Fibroblast of skin of left quadriceps (primary cell): ENCODE measurements around the gene DAAM1.

Source experiments
- DNase-seq, 2 experiments: peaks; one replicate each; pipeline ENCODE4 v3.0.0-alpha.2; 2013; ENCODE audit warnings: low read depth in 2 of 2

Gene DAAM1

DNA sequence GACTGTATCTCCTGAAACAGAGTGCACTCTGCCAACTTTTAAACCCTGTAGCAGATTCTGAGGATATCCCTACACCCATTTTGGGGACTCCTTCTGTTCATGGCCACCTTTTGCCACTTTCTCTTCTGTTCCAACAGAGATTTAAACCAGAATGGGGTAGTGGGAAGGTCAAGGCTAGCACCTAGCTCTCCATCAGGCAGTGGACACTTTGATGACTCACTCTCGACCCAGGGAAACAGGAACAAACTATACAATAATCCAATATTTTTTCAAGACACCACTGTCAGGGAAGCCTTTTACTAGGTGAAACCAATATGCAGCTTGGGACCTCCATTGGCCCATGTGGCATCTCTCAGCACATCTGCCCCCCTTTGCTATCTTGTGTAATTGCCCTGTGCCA is 103.6 kb downstream of the DAAM1 start:
- no peak for DNase-seq

DNA sequence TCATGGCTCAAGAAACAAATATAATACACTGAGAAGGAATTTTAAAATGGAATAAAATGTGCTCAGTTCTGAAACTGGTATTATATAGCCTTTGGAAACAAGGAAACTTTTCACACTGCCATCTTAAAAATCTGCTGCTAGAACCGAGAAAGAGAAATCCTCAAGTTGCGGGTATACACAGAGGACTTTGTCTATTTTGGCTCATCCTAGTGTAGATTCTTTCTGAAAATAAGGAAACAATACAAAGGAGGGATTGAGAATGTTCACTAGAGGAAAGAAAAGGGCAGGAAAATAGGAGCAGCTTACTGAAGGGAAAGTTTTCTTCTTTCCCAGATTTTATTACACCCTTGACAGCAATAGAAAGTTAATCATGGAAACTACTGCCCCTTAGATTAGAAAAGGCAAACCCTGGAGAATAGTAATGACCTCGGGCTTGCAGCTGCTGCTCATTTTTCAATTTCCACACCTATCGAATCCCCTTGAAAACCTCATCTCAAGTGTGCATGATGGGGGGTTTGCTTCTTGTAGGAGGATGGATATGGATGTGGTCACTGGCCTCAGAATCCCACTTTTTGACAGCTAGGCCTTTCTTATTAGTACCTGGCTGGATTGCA is 104.6 kb downstream of the DAAM1 start:
- DNase-seq: no peak

- DNase-seq: no peak
Measured at GRCh38 chr14:59293935-59294661, 105.6 kb downstream of the DAAM1 start.

DNA sequence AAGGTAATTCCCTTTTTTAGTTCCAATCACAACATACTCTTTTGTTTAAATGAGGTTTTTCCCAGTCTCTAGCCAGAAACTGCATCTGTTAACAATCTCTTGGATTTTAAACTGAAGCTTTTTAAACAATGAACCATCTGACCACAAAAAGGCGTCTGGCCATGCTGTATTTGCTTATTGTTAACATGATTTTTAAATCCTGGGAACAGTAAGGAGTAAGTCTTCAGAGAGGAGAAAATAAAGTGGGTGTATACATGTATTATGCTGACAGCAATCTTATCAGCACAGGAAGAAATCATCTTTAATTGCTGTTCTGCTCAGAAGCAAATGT is 106.2 kb downstream of the DAAM1 start:
- DNase-seq: peak; percentile 59 to 64

- no peak for DNase-seq
Measured at GRCh38 chr14:59295951-59296350, 107.5 kb downstream of the DAAM1 start.

DNA sequence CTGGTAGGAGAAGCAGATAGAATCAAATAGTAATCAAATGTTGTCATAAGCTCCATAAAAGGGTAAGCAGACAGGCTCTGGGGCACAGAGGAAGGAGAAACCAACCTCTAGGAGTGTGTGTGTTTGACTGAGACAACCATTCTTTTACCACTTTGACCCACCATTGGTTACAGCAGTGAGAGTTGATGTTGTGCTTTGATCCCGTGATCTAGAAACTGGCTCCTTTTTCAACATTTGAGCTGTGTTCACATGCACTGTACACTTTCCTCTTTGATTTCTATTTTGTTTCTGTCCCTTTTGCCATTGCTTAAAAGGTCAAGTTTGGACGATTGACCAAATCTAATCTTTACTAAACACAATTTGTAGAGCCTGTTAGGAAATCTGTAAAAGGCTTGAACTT is 108.0 kb downstream of the DAAM1 start:
- DNase-seq: no peak

DNA sequence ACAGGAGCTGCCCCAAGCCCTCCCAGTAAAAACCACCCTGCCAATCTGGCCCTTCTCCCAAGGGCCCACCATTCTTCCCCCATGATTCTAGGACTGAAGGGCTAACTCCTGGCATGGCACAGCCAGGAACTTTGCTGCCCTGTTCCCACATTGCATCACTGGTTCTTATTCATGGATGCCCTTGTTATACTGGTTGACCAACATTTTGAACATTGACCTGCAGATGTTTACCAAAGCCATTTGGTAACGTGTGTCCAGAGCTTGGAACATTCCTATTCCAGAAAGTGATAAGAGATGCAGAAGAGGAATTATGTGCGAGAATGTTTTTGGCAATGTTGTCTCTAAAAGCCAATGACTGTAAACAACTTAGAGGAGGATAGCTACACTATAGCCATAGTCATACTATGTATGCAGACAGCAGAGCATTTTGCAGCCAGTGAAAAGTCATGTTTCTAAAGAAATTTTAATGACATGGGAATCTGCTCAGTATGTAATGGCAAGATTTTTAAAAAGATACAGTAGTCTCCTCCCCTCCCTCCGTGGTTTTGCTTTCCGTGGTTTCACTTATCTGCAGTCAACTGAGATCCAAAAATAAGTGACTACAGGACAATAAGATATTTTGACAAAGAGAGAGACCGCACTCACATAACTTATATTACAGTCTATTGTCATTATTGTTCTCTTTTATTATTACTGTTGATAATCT is 108.8 kb downstream of the DAAM1 start:
- DNase-seq: no peak

DNA sequence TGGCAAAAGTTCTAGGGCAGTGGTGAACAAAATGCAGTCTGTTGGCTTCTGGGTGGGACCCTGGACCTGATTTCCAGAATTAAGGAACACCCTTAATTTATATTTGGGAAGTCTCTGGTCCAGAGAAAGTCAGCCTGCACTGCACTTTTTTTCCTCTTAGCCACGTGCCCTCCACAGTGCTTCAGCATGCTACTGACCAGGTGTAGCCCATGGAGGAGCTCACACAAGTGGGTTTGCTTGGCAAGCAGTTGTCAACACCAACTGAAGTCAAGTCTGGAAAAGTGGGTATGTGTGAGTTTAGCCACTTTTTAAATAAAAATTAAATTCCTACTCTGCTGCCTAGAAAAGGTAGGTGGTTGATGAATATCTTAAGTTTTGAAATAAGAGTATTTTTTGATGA is 111.3 kb downstream of the DAAM1 start:
- no peak for DNase-seq

DNA sequence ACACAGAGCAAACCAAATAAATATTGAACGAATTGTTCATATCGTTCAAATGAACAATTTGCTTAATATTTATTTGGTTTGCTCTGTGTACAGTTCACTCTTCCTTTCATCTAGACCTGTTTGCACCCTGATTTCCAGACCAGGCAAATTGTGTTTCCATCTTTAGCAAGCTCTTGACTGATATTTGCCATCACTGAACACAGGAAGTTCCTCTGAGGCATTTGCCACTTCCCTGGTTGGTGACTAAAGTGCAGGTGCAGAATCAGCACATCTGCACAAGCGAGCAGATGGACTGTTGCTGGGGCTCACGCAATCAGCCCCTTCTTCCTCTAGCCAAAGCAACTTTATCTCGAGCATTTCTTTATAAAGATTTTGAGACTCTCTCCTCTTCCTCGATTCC is 112.9 kb downstream of the DAAM1 start:
- no peak for DNase-seq

- no peak for DNase-seq
Measured at GRCh38 chr14:59302313-59302712, 113.8 kb downstream of the DAAM1 start.

GRCh38 chr14:59303216-59303615 is 114.7 kb downstream of the DAAM1 start:
- DNase-seq: peak; percentile 42 to 44

DNA sequence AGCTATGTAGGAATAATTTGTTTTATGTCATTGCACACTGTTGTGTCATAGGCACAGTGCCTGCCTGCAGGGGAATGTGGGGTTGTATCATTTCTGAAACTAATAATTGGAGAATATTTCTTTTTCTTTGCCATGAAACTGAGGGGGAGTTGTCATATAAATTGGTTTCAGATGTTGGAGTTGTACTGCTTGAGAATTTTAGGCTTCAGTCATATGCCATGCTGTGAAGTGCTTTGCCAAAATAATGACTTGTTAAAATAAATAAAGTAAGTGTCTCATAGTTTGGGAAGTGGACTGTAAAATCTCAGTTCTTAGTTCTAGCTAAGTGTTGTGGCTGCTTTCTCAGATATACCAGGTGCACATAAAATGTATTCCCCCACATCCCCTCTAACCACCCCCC is 116.8 kb downstream of the DAAM1 start:
- peak; percentile 58 for DNase-seq

GRCh38 chr14:59305836-59306555 is 117.5 kb downstream of the DAAM1 start:
- DNase-seq: peak; percentile 46 to 48

DNA sequence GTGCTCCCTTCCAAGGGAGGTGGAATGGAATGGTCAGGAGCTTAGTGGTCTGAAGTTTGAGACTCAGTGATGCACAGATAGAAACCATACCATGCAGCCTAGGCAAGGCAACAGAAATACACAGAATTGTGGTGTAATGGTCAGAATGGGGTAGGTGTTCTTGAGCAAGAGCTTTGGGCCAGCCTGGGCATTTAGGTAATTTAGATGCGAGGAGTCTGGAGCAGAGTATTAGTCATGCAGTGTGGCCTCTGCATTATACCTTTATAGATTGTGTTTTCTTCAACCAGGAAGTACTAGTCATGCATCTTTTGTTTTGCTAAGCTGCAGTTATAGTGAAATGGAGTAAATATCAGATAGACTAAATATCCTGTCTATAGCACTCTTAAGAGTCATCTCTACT is 118.3 kb downstream of the DAAM1 start:
- DNase-seq: no peak

DNA sequence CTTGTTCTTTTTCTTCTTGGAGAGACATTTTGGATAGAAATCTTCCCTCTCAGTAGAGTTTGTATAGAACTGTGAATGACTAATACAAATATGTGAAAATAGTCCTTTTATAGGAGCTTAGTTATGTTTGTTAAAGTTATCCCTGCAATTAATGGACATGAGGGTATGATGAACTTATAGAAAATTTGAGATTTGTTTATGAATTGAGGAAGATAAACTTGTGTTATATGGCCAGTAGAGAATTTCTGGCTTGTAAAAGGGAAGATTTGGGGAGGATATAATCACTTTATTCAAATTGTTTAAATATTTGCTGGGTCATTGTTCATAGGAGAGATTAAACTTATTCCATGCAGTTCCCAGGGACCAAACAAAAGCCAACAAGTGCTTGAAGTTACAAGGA is 119.6 kb downstream of the DAAM1 start:
- DNase-seq: no peak

GRCh38 chr14:59308673-59309072 is 120.2 kb downstream of the DAAM1 start:
- DNase-seq: no peak

DNA sequence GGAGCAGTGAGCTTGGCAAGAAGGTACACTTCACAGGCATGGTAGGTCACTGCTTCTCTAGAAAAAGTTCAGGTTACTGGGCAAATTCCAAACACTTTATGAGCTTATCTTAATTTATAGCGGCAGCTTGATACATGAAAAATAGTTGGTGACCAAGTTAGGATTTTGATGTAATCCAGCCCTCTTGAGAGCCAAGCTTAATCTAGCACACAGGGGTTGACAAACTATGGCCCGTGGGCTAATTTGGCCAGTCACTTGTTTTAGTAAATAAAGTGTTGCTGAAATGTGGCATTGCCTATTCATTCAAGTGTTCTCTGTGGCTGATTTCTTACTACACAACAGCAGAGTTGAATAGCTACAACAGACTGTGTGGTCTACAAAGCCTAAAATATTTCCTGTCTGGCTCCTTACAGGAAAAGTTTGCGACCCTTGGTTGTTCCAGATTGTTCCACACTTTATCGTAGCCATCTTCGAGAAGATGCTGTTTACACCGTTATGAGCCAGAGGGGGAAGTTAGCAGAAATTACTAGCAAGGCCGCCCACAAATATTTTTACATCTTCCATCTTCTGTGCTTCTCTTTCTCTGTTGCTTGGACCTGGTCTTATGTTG is 120.9 kb downstream of the DAAM1 start:
- no peak for DNase-seq

- DNase-seq: no peak
Measured at GRCh38 chr14:59310633-59311032, 122.2 kb downstream of the DAAM1 start.

GRCh38 chr14:59311723-59312122 is 123.3 kb downstream of the DAAM1 start:
- DNase-seq: no peak

DNA sequence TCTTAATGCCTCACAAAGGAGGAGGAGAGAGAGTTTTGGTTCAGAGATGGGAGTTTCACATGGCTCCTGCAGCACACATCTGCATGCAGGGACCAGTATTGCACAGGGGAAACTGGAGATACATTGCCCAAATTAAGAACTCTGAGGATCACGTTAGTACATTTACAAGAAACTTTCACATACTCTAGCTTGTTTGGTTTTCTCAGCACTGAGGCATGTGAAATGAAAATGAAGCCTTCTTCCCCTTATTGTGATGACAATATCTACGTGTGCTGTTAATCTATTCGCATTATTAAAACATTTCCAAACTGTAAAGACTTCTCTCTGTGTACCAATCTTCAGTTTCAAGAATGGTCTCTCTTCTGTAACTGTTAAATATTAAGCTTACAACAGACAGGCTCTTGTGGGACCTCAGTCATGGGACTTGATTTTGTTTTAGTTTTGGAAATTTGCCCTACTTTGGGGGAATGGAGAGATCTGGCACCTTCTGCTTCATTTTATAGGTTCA is 124.7 kb downstream of the DAAM1 start:
- no peak for DNase-seq

- no peak for DNase-seq
Measured at GRCh38 chr14:59313658-59314608, 125.5 kb downstream of the DAAM1 start.
